Body of pancreas (tissue), 4 donors: ENCODE results near the gene ACTR5.

Source experiments
- CTCF ChIP-seq, 7 experiments: fragments of 450-650 bp in 4 of 7; fragments of 200-600 bp in 3 of 7; sonication (generic) in 3 of 7; IDR thresholded peaks; one replicate each; pipeline ENCODE4 v1.5.1; 2016 to 2019; ENCODE audit warnings: antibody characterized with exemption in 7 of 7
- POLR2A ChIP-seq, 3 donors: fragments of 450-650 bp; IDR thresholded peaks; one replicate each; pipeline ENCODE4 v1.6.1; 2016; ENCODE audit warnings: antibody characterized with exemption in 3 of 3, mild to moderate bottlenecking in 2 of 3

DNA sequence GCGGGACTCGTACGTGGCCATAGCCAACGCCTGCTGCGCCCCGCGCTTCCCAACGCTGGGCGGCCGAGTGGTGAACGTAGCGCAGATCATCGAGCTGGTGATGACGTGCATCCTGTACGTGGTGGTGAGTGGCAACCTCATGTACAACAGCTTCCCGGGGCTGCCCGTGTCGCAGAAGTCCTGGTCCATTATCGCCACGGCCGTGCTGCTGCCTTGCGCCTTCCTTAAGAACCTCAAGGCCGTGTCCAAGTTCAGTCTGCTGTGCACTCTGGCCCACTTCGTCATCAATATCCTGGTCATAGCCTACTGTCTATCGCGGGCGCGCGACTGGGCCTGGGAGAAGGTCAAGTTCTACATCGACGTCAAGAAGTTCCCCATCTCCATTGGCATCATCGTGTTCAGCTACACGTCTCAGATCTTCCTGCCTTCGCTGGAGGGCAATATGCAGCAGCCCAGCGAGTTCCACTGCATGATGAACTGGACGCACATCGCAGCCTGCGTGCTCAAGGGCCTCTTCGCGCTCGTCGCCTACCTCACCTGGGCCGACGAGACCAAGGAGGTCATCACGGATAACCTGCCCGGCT, 20.6 kb upstream of the ACTR5 start:
- TF ChIP-seq CTCF (IDR thresholded peaks at IDR 0.05), result no peak
- no peak for TF ChIP-seq POLR2A (IDR thresholded peaks at IDR 0.05)
